GM11168 (cell line): ENCODE measurements around the gene GUCA1A.
"Not testable (repeated sequence)": the region's sequence is repeated elsewhere in the genome, so short reads cannot be mapped to it uniquely, and the experiment has no call there.

Source experiments
- in situ Hi-C: fragments of 300-500 bp; cut with MboI; formaldehyde crosslinking; loops from one replicate; pipeline ENCODE4 v1.12.0; 2022; ENCODE audit warnings: low sequenced_read_pairs; ENCODE audit not compliant: unreplicated experiment

The GUCA1A gene

GRCh38 chr6:42202131-42202915 is 29.2 kb downstream of the GUCA1A start:
- in situ Hi-C loops: not testable (repeated sequence)

DNA sequence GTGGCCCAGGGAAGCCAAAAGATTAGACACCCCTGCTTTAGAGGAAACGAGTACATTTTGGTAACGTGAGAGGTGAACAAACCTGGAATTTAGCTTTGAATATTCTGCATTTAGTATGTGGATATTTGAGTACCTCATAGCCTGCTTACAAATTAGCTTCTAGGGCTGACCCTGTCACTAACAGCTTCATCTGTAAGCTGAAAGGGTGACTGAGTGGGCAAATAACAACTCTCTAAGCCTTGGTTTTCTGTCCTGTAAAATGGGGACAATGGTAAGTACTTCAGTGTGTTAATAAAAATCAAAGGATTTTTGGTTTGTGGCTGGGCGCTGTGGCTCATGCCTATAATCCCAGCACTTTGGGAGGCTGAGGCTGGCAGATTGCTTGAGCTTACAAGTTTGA is 30.0 kb downstream of the GUCA1A start:
- in situ Hi-C loops: no loop called here

DNA sequence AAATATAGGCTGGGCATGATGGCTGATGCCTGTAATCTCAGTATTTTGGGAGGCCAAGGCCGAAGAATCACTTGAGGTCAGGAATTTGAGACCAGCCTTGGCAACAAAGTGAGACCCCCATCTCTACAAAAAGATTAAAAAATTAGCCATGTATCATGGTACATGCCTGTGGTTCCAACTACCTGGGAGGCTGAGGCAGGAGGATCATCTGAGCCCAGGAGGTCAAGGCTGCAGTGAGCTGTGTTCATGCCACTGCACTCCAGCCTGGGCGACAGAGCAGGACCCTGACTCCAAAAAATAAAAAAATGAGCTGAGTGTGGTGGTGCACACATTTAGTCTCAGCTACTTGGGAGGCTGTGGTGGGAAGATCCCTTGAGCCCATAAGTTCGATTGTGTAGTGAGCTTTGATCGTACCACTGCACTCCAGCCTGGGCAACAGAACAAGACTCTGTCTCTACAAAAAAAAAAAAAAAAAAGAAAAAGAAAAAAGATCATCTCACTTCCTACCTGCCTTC is 31.7 kb downstream of the GUCA1A start:
- in situ Hi-C loops: no loop called here

GRCh38 chr6:42207559-42207958 is 34.4 kb downstream of the GUCA1A start:
- in situ Hi-C loops: not testable (repeated sequence)

GRCh38 chr6:42210551-42210950 is 37.4 kb downstream of the GUCA1A start:
- in situ Hi-C loops: no loop called here

- in situ Hi-C loops: no loop called here
Measured at GRCh38 chr6:42211726-42212125, 38.6 kb downstream of the GUCA1A start.

DNA sequence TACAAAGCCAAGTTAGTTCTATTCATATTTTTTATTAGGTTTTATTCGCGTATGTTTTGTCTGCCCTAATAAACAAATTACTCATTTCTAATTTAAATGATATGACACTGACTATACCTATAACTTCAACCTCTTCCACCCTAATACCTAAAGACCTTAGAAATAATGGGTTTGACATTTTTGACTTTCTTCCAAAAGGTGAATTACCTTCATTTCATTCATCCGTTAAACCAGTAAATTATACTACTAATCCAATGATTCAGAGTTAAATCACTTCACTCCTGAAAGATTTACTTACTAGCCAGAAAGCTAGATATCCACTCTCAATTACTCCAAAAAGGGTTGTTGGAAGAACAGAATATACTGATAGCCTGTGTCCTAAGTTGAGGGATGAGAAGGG is 39.3 kb downstream of the GUCA1A start:
- in situ Hi-C loops: no loop called here

- in situ Hi-C loops: not testable (repeated sequence)
Measured at GRCh38 chr6:42216495-42216894, 43.3 kb downstream of the GUCA1A start.

GRCh38 chr6:42217157-42217518 is 44.0 kb downstream of the GUCA1A start:
- in situ Hi-C loops: no loop called here

DNA sequence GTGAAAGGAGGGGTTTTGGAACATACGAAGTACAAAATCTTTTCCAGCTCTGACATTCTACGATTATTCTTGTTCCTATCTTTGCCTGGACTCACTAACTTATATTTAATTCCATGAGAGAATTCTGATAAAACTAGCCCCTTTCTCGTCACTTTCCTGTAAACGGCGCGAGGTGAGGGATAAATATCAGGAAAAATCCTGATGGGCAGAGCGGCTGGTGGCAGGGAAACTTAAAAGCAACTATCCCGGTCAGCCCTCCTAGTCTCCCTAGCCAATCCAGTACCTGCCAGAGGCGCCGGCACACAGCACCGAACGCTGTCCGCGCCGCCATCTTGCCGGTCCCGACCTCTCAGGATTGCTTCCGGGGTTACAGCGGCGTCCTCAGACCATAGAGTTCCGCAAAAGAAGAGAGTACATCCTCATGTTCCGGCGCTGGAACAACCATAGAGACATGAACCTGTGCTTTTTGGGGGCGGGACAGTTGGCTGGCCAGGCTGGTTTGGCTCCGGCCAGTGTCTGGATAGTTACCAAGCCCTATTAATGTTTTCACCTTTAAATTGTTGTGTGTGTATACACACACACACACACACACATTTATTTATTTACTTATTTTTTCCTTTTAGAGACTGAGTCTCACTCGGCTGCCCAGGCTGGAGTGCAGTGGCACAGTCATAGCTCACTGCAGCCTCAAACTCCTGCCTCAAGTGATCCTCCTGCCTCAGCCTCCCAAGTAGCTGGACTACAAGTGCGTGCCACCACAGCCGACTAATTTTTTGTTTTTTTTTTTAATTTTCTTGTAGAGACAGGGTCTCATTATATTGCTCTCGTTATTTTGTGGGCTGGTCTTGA is 44.6 kb downstream of the GUCA1A start, which contains the start of gene MRPS10:
Gene MRPS10, minus strand, starts transcription at position 343 of the 849 bp plus-strand sequence. Its CDS starts 12 bp downstream, at position 331.
- in situ Hi-C loops: no loop called here

GRCh38 chr6:42220807-42221206 is 47.6 kb downstream of the GUCA1A start:
- in situ Hi-C loops: no loop called here

DNA sequence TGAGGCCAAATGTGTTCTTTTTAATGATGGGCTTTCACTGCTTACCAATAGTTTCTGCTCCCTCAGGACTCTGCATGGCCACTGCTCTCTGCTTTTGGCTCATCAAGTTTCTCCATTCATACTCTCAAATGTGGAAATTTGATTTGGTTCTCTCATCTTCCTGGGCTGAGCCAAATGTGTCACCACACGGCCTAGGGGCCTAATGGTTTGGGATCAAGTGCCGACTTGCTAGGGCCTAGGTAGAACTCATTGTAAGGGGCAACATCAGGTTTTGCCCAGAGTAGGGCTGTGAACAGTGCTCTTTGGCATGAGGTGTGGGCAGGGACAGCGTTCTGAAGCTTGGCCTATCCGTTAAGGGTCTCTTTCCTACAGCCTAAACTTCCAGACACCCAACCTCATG is 48.4 kb downstream of the GUCA1A start:
- in situ Hi-C loops: no loop called here

GRCh38 chr6:42222448-42222847 is 49.3 kb downstream of the GUCA1A start:
- in situ Hi-C loops: no loop called here

- in situ Hi-C loops: no loop called here
Measured at GRCh38 chr6:42224222-42225028, 51.3 kb downstream of the GUCA1A start.

DNA sequence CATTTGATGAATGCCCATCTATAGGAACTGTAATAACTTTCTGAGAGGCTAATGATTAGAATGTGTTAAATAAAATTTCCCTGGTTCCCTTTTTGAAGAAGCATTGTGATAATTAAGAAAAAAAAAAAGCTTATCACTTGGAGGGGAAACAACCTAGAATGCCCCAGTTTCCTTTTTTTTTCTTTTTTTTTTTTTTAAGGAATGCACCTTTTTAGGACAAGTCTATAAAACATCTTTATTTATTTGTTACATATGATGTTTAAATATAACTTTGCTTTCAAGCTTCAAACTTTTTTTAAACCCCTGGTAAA is 51.8 kb downstream of the GUCA1A start:
- in situ Hi-C loops: no loop called here

DNA sequence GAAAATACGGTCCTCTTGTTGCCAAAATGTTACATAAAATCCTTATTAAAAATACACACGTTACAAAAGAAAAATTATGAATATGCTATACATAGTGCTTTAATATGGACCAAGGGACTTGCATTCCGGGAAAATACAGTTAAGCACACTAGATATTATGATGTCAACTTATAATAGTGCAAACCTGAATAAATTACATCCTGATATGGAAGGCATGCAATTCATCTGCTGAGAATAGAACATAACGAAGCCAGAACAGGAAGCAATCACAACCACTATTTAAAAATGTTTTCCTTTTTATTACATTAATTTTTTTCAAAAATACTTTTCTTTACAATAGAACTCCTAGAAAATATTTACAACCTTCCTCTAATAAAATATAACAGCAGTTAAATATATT is 52.3 kb downstream of the GUCA1A start:
- in situ Hi-C loops: no loop called here

DNA sequence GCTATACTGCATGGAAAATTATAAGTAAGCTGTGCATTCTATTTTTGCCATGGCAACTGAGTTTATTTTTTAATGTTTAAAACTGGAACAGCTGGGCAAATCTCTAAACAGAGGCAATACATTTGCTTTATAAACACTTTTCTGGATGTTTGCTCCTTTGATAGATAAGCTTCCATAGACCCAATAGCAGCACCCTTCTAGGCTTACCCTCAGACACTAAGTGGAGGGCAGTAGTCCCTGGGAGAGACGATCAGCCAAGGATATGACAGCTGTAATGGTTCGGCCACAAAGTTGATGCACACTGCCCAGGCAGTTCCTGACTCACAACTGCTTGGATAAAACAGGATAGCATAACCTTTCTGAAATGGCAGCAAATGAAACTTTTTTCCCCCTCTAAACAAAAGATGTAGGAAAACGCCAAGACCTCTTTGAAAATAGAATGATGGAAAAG is 53.0 kb downstream of the GUCA1A start:
- in situ Hi-C loops: no loop called here

GRCh38 chr6:42226645-42227143 is 53.5 kb downstream of the GUCA1A start:
- in situ Hi-C loops: no loop called here

- in situ Hi-C loops: no loop called here
Measured at GRCh38 chr6:42227173-42227850, 54.1 kb downstream of the GUCA1A start.

- in situ Hi-C loops: no loop called here
Measured at GRCh38 chr6:42228305-42228704, 55.1 kb downstream of the GUCA1A start.
